ENCODE data around the gene LCE2C. TPM values are rescaled to one million over a fixed set of nuclear protein-coding genes. Genes with fewer than 3 reads are reported as not detected.

Gene LCE2C
- total RNA-seq, 2 donors from 2014 or later = not detected

DNA sequence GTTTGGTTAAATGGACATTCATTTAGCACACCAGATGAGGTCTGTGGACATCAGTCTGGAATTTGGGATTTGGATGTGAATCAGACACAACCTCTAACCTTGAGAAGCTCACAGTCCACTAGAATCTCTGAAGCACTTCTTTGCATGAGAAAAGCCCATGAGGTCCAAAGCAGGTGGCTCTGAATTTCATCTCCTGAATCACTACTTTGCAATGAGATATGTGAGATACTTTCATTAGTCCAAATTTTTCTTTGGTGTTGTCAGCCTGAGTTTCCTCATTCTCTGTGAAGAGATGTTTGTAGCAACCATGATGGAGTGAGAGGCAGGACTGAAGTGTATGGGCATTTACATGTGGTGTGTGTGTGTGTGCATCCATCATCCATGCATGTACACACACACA lies 28.4 kb upstream of the LCE2C start:
- Histone ChIP-seq H3K4me3 (ENCODE audit: low read length) (no peak overlapping the region), H3K4me1 (ENCODE audit: control insufficient read depth, insufficient read depth, low read length) (no peaks in the 10 kb centered on the region), H3K9me3 (ENCODE audit: control insufficient read depth, low read length) (peaks cover 84% of the 10 kb centered on the region), H3K27me3 (ENCODE audit: control insufficient read depth, insufficient read depth, low read length, poor library complexity, severe bottlenecking) (no peaks in the 10 kb centered on the region), H3K36me3 (ENCODE audit: control insufficient read depth, insufficient read depth, low read length) (no peaks in the 10 kb centered on the region), H3K27ac (ENCODE audit: low read depth, low read length) (no peak overlapping the region), H3K9ac (ENCODE audit: extremely low read depth, low read length, poor library complexity, severe bottlenecking) (no peak overlapping the region)
- Mint-ChIP-seq H3K27ac (no peak overlapping the region), H3K9me3 (peaks cover 93% of the 10 kb centered on the region), H3K27me3 (ENCODE audit: insufficient read depth) (no peaks in the 10 kb centered on the region), H3K36me3 (ENCODE audit: low read depth) (no peaks in the 10 kb centered on the region), H3K4me1 (no peaks in the 10 kb centered on the region), H3K4me3 (no peak overlapping the region)
- no peak for DNase-seq
- TF ChIP-seq, protein P1, sequence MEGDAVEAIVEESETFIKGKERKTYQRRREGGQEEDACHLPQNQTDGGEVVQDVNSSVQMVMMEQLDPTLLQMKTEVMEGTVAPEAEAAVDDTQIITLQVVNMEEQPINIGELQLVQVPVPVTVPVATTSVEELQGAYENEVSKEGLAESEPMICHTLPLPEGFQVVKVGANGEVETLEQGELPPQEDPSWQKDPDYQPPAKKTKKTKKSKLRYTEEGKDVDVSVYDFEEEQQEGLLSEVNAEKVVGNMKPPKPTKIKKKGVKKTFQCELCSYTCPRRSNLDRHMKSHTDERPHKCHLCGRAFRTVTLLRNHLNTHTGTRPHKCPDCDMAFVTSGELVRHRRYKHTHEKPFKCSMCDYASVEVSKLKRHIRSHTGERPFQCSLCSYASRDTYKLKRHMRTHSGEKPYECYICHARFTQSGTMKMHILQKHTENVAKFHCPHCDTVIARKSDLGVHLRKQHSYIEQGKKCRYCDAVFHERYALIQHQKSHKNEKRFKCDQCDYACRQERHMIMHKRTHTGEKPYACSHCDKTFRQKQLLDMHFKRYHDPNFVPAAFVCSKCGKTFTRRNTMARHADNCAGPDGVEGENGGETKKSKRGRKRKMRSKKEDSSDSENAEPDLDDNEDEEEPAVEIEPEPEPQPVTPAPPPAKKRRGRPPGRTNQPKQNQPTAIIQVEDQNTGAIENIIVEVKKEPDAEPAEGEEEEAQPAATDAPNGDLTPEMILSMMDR (conservative IDR thresholded peaks at IDR 0.05) = no peak

DNA sequence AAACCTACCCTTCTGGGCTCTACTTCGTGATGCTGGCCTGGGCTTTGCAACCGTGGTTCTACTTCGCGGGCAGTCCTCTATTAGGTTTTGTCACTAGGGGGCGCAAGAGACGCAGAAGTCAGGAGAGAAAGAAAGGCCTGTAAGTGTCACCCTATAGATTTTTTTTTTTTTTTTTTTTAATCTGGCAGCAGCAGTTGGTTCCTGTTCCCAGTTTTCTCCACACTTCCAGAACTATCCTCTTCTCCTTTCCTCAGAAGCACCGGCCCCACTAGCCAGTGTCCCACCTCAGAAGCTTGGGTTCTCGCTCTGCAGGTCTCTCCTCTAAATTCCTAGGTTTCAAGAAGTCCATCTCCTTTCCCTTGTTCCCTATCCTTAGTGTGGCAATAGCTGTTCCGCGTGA lies 21.0 kb upstream of the LCE2C start:
- Mint-ChIP-seq H3K27ac (no peak overlapping the region), H3K27me3 (ENCODE audit: insufficient read depth) (no peaks in the 10 kb centered on the region), H3K4me3 (no peak overlapping the region), H3K36me3 (ENCODE audit: low read depth) (no peaks in the 10 kb centered on the region), H3K9me3 (peaks cover 86% of the 10 kb centered on the region), H3K4me1 (no peaks in the 10 kb centered on the region)
- DNase-seq = peak; percentile 83
- WGBS, 2 experiments (ENCODE audit: insufficient coverage in 1 of 2, insufficient read length in 1 of 2) = 45 to 60% methylated on average over 1 to 10 of the region's 10 CpGs
- no peak overlapping the region for H3K27ac ChIP-seq (ENCODE audit: low read depth, low read length)
- H3K36me3 ChIP-seq (ENCODE audit: control insufficient read depth, insufficient read depth, low read length) = no peaks in the 10 kb centered on the region
- no peak overlapping the region for H3K4me3 ChIP-seq (ENCODE audit: low read length)
- TF ChIP-seq, protein P1 (conservative IDR thresholded peaks at IDR 0.05) = peak; percentile 69
- H3K9ac ChIP-seq (ENCODE audit: extremely low read depth, low read length, poor library complexity, severe bottlenecking) = no peak overlapping the region
- H3K9me3 ChIP-seq (ENCODE audit: control insufficient read depth, low read length) = peaks cover 88% of the 10 kb centered on the region
- H3K4me1 ChIP-seq (ENCODE audit: control insufficient read depth, insufficient read depth, low read length) = no peaks in the 10 kb centered on the region
- no peaks in the 10 kb centered on the region for H3K27me3 ChIP-seq (ENCODE audit: control insufficient read depth, insufficient read depth, low read length, poor library complexity, severe bottlenecking)

DNA sequence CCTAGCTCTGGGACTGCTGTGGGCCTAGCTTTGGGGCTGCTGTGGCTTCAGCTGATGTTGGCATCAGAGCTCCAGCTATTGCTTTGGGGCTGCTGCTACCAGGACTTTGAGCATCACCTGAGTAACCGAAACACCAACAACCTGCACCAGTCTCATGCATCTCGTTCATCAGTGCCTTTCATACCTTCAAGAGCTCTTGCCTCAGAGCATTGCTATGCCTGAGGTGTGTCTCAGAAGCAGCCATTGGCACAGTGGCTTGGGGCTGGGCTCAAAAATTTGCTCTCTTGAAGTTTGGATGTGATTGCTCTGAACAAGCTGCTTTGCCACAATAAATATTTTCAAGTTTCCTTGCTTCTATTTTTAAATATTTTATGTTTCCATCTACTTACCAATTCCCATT lies 18.6 kb upstream of the LCE2C start:
- Mint-ChIP-seq H3K9me3 (peaks cover 84% of the 10 kb centered on the region), H3K4me3 (no peak overlapping the region), H3K27me3 (ENCODE audit: insufficient read depth) (no peaks in the 10 kb centered on the region), H3K4me1 (no peaks in the 10 kb centered on the region), H3K27ac (no peak overlapping the region), H3K36me3 (ENCODE audit: low read depth) (no peaks in the 10 kb centered on the region)
- TF ChIP-seq, protein P1 (conservative IDR thresholded peaks at IDR 0.05) = no peak
- Histone ChIP-seq H3K9ac (ENCODE audit: extremely low read depth, low read length, poor library complexity, severe bottlenecking) (no peak overlapping the region), H3K4me3 (ENCODE audit: low read length) (no peak overlapping the region), H3K9me3 (ENCODE audit: control insufficient read depth, low read length) (peaks cover 81% of the 10 kb centered on the region), H3K4me1 (ENCODE audit: control insufficient read depth, insufficient read depth, low read length) (no peaks in the 10 kb centered on the region), H3K36me3 (ENCODE audit: control insufficient read depth, insufficient read depth, low read length) (no peaks in the 10 kb centered on the region), H3K27ac (ENCODE audit: low read depth, low read length) (no peak overlapping the region), H3K27me3 (ENCODE audit: control insufficient read depth, insufficient read depth, low read length, poor library complexity, severe bottlenecking) (no peaks in the 10 kb centered on the region)
- no peak for DNase-seq
- WGBS, 2 experiments (ENCODE audit: insufficient coverage in 1 of 2, insufficient read length in 1 of 2) = 51 to 63% methylated on average over 2 of the region's 2 CpGs

All from endodermal cell (in vitro differentiated cells).